Motor neuron (in vitro differentiated cells): ENCODE data around the gene KCNJ4. TPM values are rescaled to one million over a fixed set of nuclear protein-coding genes. Genes with fewer than 3 reads are reported as not detected.
A peak's percentile ranks its signal among the peaks of the same experiment; 100 is the strongest.

ENCODE experiments used
- ATAC-seq, 8 experiments: fragments of 200-7000 bp; cut with Tn5 transposase; replicated peaks in 6 of 8; 2 replicates each; pipeline ENCODE4 v1.8.0; 2021; ENCODE audit warnings: mild to moderate bottlenecking in 8 of 8, moderate library complexity in 8 of 8
- H3K27ac ChIP-seq, 2 donors: fragments of 250-450 bp; sonication (Bioruptor Pico); 2 replicates each; pipeline ENCODE4 v1.9.0; 2021; ENCODE audit warnings: antibody characterized with exemption in 2 of 2, mild to moderate bottlenecking in 2 of 2, moderate library complexity in 1 of 2
- H3K4me1 ChIP-seq, 2 donors: fragments of 250-450 bp; sonication (Bioruptor Pico); replicated peaks in 1 of 2; 2 replicates each; pipeline ENCODE4 v1.6.1; 2021; ENCODE audit warnings: antibody characterized with exemption in 2 of 2, mild to moderate bottlenecking in 2 of 2, moderate library complexity in 1 of 2
- H3K4me3 ChIP-seq, 5 donors: fragments of 250-450 bp; sonication (Bioruptor Pico); 2 replicates each; pipeline ENCODE4 v1.9.0; 2021; ENCODE audit warnings: antibody characterized with exemption in 5 of 5, mild to moderate bottlenecking in 5 of 5, moderate library complexity in 4 of 5
- WGBS, 10 experiments: fragments of 450-650 bp; shearing (Covaris generic); methylation state at CpG; one replicate each; pipeline ENCODE4 v1.0.0; 2022; 5-methylcytosine and 5-hydroxymethylcytosine counted together
- in situ Hi-C, 9 experiments: fragments of 400-800 bp; cut with MboI; loops; one replicate each; pipeline ENCODE4 v1.15.0; 2021; ENCODE audit warnings: low sequenced_read_pairs in 9 of 9, low pct_unique_long_range_greater_than_20kb in 2 of 9; ENCODE audit not compliant: unreplicated experiment in 9 of 9
- total RNA-seq, 8 experiments: library from RNA; unstranded; fragments of 300-600 nt; gene quantifications; 2 replicates each; pipeline versions ENCODE4 v1.2.3 to v1.2.4, GENCODE V29; 2022

The KCNJ4 gene
- total RNA-seq: 1 to 10 TPM in 5 of 8 experiments, under 1 TPM in 2, not detected in 1; 0.20 to 6.0 (median 3.3) TPM

- Histone ChIP-seq H3K27ac (no peak within 1 kb of the TSS), H3K4me1 (peaks cover 23 to 58% of the 10 kb centered on the region in 2 donors), H3K4me3 (peak within 1 kb of the TSS; percentile 53 to 80 (median 57))
- in situ Hi-C loops: no loop called here
- WGBS, 10 experiments: no CpG with 5 or more reads among the region's 76 CpGs
- ATAC-seq: peak in 6 of 8 experiments; percentile 2 to 25 (median 14)
These were observed at the start of gene KCNJ4 for GRCh38 chr22:38455076-38455529. Gene KCNJ4, minus strand, starts transcription at chr22:38455199. Its CDS starts 27,067 bp downstream, at chr22:38428132.

GRCh38 chr22:38503021-38503420 lies 48.0 kb upstream of the KCNJ4 start:
- ATAC-seq: no peak
- no peak overlapping the region for H3K27ac ChIP-seq
- peaks cover 16% of the 10 kb centered on the region in 2 donors for H3K4me1 ChIP-seq
- 25 to 93% (median 70%) methylated on average over 1 to 4 of the region's 4 CpGs; no CpG with 5 or more reads in 1 of the 10 experiments for WGBS, 10 experiments
- in situ Hi-C loops: no loop called here
- H3K4me3 ChIP-seq: peak overlapping the region in 3 of 5 donors; percentile 80 to 91 (median 85)

GRCh38 chr22:38501797-38502672 lies 47.0 kb upstream of the KCNJ4 start:
- in situ Hi-C loops: no loop called here
- no peak overlapping the region for H3K4me3 ChIP-seq
- peaks cover 14 to 16% of the 10 kb centered on the region in 2 donors for H3K4me1 ChIP-seq
- ATAC-seq: no peak
- 71 to 100% (median 94%) methylated on average over 2 to 9 of the region's 10 CpGs; no CpG with 5 or more reads in 1 of the 10 experiments for WGBS, 10 experiments
- no peak overlapping the region for H3K27ac ChIP-seq

GRCh38 chr22:38497869-38498268 lies 42.9 kb upstream of the KCNJ4 start:
- Histone ChIP-seq H3K4me3 (no peak overlapping the region), H3K4me1 (peaks cover 4% of the 10 kb centered on the region in 2 donors), H3K27ac (no peak overlapping the region)
- in situ Hi-C loops: no loop called here
- ATAC-seq: no peak
- 79 to 100% (median 90%) methylated on average over 1 to 3 of the region's 3 CpGs for WGBS, 10 experiments

GRCh38 chr22:38494939-38495338 lies 39.9 kb upstream of the KCNJ4 start:
- no peak for ATAC-seq
- Histone ChIP-seq H3K4me1 (no peaks in the 10 kb centered on the region), H3K27ac (no peak overlapping the region), H3K4me3 (no peak overlapping the region)
- in situ Hi-C loops: no loop called here
- 92 to 100% (median 100%) methylated on average over 1 to 6 of the region's 12 CpGs; no CpG with 5 or more reads in 2 of the 10 experiments for WGBS, 10 experiments

- ATAC-seq: no peak
- no peak overlapping the region for H3K4me3 ChIP-seq
- no peak overlapping the region for H3K27ac ChIP-seq
- H3K4me1 ChIP-seq: no peaks in the 10 kb centered on the region
- in situ Hi-C loops: no loop called here
- 44 to 100% (median 93%) methylated on average over 1 to 2 of the region's 2 CpGs; no CpG with 5 or more reads in 2 of the 10 experiments for WGBS, 10 experiments
These were observed 39.5 kb upstream of the KCNJ4 start for GRCh38 chr22:38494498-38494897.

- no peaks in the 10 kb centered on the region for H3K4me1 ChIP-seq
- no peak for ATAC-seq
- H3K27ac ChIP-seq: no peak overlapping the region
- in situ Hi-C loops: no loop called here
- H3K4me3 ChIP-seq: no peak overlapping the region
- WGBS, 10 experiments: 0 to 100% (median 88%) methylated on average over 1 to 4 of the region's 5 CpGs; no CpG with 5 or more reads in 2 of the 10 experiments
These were observed 36.8 kb upstream of the KCNJ4 start for GRCh38 chr22:38491707-38492348.

- Histone ChIP-seq H3K4me3 (no peak overlapping the region), H3K4me1 (no peaks in the 10 kb centered on the region), H3K27ac (no peak overlapping the region)
- ATAC-seq: peak in 4 of 8 experiments; percentile 46 to 81 (median 64)
- in situ Hi-C loops: no loop called here
- 86 to 100% (median 100%) methylated on average over 1 of the region's 1 CpG; no CpG with 5 or more reads in 6 of the 10 experiments for WGBS, 10 experiments
These were observed 35.9 kb upstream of the KCNJ4 start for GRCh38 chr22:38490915-38491314.

GRCh38 chr22:38490475-38490874 lies 35.5 kb upstream of the KCNJ4 start:
- H3K4me3 ChIP-seq: no peak overlapping the region
- ATAC-seq: no peak

GRCh38 chr22:38489561-38490145 lies 34.7 kb upstream of the KCNJ4 start:
- ATAC-seq: peak in 7 of 8 experiments; percentile 13 to 63 (median 40)
- 50 to 96% (median 82%) methylated on average over 1 to 7 of the region's 7 CpGs; no CpG with 5 or more reads in 1 of the 10 experiments for WGBS, 10 experiments
- Histone ChIP-seq H3K4me3 (no peak overlapping the region), H3K4me1 (no peaks in the 10 kb centered on the region), H3K27ac (no peak overlapping the region)
- in situ Hi-C loops: no loop called here

More at GRCh38 chr22:38490475-38490874, 35.5 kb upstream of the KCNJ4 start:
- 77 to 100% (median 86%) methylated on average over 1 to 2 of the region's 2 CpGs; no CpG with 5 or more reads in 1 of the 10 experiments for WGBS, 10 experiments
- no peaks in the 10 kb centered on the region for H3K4me1 ChIP-seq
- in situ Hi-C loops: no loop called here
- no peak overlapping the region for H3K27ac ChIP-seq

- in situ Hi-C loops: no loop called here
- no peaks in the 10 kb centered on the region for H3K4me1 ChIP-seq
- H3K4me3 ChIP-seq: no peak overlapping the region
- ATAC-seq: no peak
- no peak overlapping the region for H3K27ac ChIP-seq
- WGBS, 10 experiments: 91 to 99% (median 95%) methylated on average over 9 to 16 of the region's 17 CpGs; no CpG with 5 or more reads in 1 of the 10 experiments
These were observed 34.1 kb upstream of the KCNJ4 start for GRCh38 chr22:38489142-38489541.

GRCh38 chr22:38487946-38488345 lies 32.9 kb upstream of the KCNJ4 start:
- Histone ChIP-seq H3K4me3 (no peak overlapping the region), H3K4me1 (no peaks in the 10 kb centered on the region), H3K27ac (no peak overlapping the region)
- ATAC-seq: no peak
- 33 to 100% (median 95%) methylated on average over 1 to 6 of the region's 6 CpGs; no CpG with 5 or more reads in 1 of the 10 experiments for WGBS, 10 experiments
- in situ Hi-C loops: no loop called here
